Psoas muscle (tissue), 8 donors: ENCODE measurements around the gene DENND5A. TPM values are rescaled to one million over a fixed set of nuclear protein-coding genes. Genes with fewer than 3 reads are reported as not detected.

ENCODE experiments used
- ATAC-seq, 4 donors: fragments of 200-7000 bp; cut with Tn5 transposase; one replicate each; pipeline ENCODE4 v1.9.1; 2020; ENCODE audit warnings: moderate library complexity in 3 of 4, mild to moderate bottlenecking in 2 of 4
- DNase-seq, 2 donors: peaks; one replicate each; pipeline ENCODE4 v3.0.0-alpha.2; 2020
- H3K27ac ChIP-seq: fragments of 200-600 bp; one replicate; pipeline ENCODE4 v1.8.0; 2022
- H3K27me3 ChIP-seq, 3 donors: fragments of 200-600 bp in 1 of 3; one replicate each; pipeline versions ENCODE4 v1.6.1 to v1.8.0; 2013 to 2022; ENCODE audit warnings: low read length in 2 of 3, mild to moderate bottlenecking in 2 of 3, moderate library complexity in 1 of 3; ENCODE audit not compliant: insufficient read depth in 3 of 3
- H3K36me3 ChIP-seq, 2 donors: fragments of 200-600 bp in 1 of 2; one replicate each; pipeline versions ENCODE4 v1.6.1 to v1.8.0; 2013 to 2022; ENCODE audit warnings: low read depth in 1 of 2, mild to moderate bottlenecking in 1 of 2, moderate library complexity in 1 of 2; ENCODE audit not compliant: insufficient read depth in 1 of 2
- H3K4me1 ChIP-seq: fragments of 200-600 bp; one replicate; pipeline ENCODE4 v1.8.0; 2022
- H3K4me3 ChIP-seq: fragments of 200-600 bp; one replicate; pipeline ENCODE4 v1.8.0; 2022; ENCODE audit warnings: mild to moderate bottlenecking
- H3K9me3 ChIP-seq: fragments of 200-600 bp; one replicate; pipeline ENCODE4 v1.8.0; 2022
- CTCF ChIP-seq: fragments of 200-600 bp; IDR thresholded peaks from one replicate; pipeline ENCODE4 v1.8.0; 2022; ENCODE audit warnings: antibody characterized with exemption
- WGBS, 3 donors: extraction: QIAGEN DNeasy Blood & Tissue Kit; methylation state at CpG; one replicate each; pipeline versions ENCODE4 v1.1.6 to v1.1.7; 2013; 5-methylcytosine and 5-hydroxymethylcytosine counted together
- intact Hi-C, 2 donors: fragments of 100-400 bp; cut with DNase I; formaldehyde crosslinking; loops; one replicate each; pipeline versions ENCODE4 v1.11.0 to v1.14.2; 2022
- polyA plus RNA-seq, 3 donors: library from polyadenylated mRNA; stranded (reverse); fragments of 200-250 nt; gene quantifications; one replicate each; pipeline ENCODE4 v1.2.3, GENCODE V29; 2013
- total RNA-seq, 4 donors: library from RNA; stranded (reverse); fragmentation: NEBNext Ultra II Directional in 2 of 4; extraction: Animal tissue kit (Norgen Biotek cat#: 25700) in 2 of 4; gene quantifications; one replicate each; pipeline versions ENCODE4 v1.2.1 to v1.2.4, GENCODE V29; 2021 to 2023
- donor health status: healthy with polysubstance abuse.
- donor health status: DM: no; HTN: no; CAD: no; lungs with moderate emphysema.
- donor health status: Bipolar disorder and iron deficiency.
- donor health status: healthy.
- donor health status: DM: yes; HTN: yes; CAD: no.
- donor health status: DM: no; HTN: no; CAD: no.
- donor health status: DM: no; HTN: no; CAD: no.
- donor health status: DM: yes; HTN: yes; CAD: no.

DENND5A gene
- total and polyA plus RNA-seq, 7 donors = 27.2 to 82.1 (median 30.8) TPM

DNA sequence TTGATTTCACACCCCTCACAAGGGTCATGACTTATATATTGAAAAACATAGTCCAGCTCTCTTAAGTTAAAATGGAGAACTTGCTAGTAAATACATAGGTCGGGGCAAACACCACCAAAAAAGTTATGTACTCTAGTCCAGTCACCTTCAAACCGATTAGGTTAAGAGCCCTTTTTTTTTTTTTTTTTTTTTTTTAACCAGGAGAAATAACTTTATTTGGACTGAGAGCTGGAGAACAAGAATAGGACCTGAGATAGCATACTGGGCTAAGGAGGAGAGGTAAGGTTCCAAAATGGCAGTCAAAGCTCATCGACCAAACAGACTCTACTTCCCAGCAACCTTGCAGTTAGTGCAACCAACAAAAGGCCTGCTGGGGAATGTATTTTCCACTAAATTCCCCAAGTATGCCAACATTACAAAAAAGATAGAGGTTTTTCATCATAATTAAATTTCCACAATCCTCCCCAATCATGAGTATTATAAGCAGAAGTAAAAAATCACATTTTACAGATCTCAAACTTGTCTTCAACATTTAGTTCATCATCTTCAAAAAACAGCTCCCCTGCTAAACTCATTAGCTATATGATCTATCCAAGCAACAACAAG is 45.4 kb upstream of the DENND5A start:
- no peaks in the 10 kb centered on the region for H3K9me3 ChIP-seq
- 89 to 93% (median 90%) methylated on average over 3 of the region's 3 CpGs for WGBS, 3 donors
- H3K27ac ChIP-seq = no peak overlapping the region
- peaks cover 0 to 3% of the 10 kb centered on the region in 2 donors for H3K36me3 ChIP-seq
- H3K27me3 ChIP-seq = no peaks in the 10 kb centered on the region
- peaks cover 13% of the 10 kb centered on the region for H3K4me1 ChIP-seq
- TF ChIP-seq CTCF = no peak
- H3K4me3 ChIP-seq = no peak overlapping the region
- no peak for DNase-seq
- no peak for ATAC-seq
- intact Hi-C loops = loop anchor here (5.0 kb wide), 1 partner anchor 43 kb away; the partner anchor contains the start of gene DENND5A (in 2 of the 2)

DNA sequence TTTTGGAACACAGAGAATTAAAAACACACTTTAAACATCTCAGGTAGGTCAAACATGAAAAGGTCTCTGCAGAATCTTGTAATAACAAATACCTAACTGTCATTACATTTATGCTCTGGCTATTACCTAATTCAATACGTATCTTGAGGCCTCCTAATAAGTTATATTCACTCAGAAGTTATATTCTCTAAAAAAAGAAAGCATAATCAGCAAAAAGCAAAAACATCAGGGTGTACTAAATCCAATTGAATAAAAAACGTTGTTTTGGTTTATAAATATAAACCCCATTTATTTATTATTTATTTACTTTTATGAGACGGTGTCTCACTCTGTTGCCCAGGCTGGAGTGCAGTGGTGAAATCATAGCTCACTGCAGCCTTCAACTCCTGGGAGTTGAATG is 39.0 kb upstream of the DENND5A start:
- Histone ChIP-seq H3K27ac (no peak overlapping the region), H3K9me3 (no peaks in the 10 kb centered on the region), H3K27me3 (no peaks in the 10 kb centered on the region), H3K4me1 (peaks cover 2% of the 10 kb centered on the region), H3K4me3 (no peak overlapping the region), H3K36me3 (peaks cover 0 to 5% of the 10 kb centered on the region in 2 donors)
- intact Hi-C loops = no loop called here
- TF ChIP-seq CTCF = no peak
- no peak for DNase-seq
- 86 to 92% (median 88%) methylated on average over 3 of the region's 3 CpGs for WGBS, 3 donors
- no peak for ATAC-seq

GRCh38 chr11:9302448-9302847 is 37.3 kb upstream of the DENND5A start:
- H3K4me3 ChIP-seq = no peak overlapping the region
- H3K27me3 ChIP-seq = no peaks in the 10 kb centered on the region
- ATAC-seq = no peak
- H3K27ac ChIP-seq = no peak overlapping the region
- H3K36me3 ChIP-seq = peaks cover 0 to 17% of the 10 kb centered on the region in 2 donors
- H3K9me3 ChIP-seq = no peaks in the 10 kb centered on the region
- intact Hi-C loops = no loop called here
- WGBS, 3 donors = 81 to 93% (median 92%) methylated on average over 3 of the region's 3 CpGs
- H3K4me1 ChIP-seq = no peaks in the 10 kb centered on the region
- DNase-seq = no peak
- TF ChIP-seq CTCF = no peak

DNA sequence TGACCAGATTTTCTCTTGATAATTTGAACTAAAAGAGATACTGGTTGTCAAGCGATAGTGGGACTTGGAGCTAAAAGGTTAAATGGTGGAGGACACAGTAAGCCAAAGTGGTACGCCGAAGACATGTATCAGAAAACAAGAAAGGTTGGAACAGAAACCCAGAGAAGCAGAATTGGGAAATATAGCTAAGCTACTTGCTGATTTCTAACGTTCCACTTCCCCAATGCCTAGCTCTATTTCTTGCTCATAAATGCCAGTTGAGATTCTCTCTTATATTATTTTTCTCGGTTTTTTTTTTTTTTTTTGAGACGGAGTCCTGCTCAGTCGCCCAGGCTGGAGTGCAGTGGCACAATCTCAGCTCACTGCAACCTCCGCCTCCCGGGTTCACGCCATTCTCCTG is 36.6 kb upstream of the DENND5A start:
- intact Hi-C loops = no loop called here
- DNase-seq (no peak), ATAC-seq (no peak)
- Histone ChIP-seq H3K27ac (no peak overlapping the region), H3K36me3 (peaks cover 0 to 23% of the 10 kb centered on the region in 2 donors), H3K9me3 (no peaks in the 10 kb centered on the region), H3K27me3 (no peaks in the 10 kb centered on the region), H3K4me1 (no peaks in the 10 kb centered on the region), H3K4me3 (no peak overlapping the region)
- WGBS, 3 donors = 89 to 92% (median 91%) methylated on average over 10 of the region's 10 CpGs
- no peak for TF ChIP-seq CTCF

- Histone ChIP-seq H3K4me1 (no peaks in the 10 kb centered on the region), H3K36me3 (peaks cover 2 to 43% of the 10 kb centered on the region in 2 donors), H3K27ac (no peak overlapping the region), H3K4me3 (no peak overlapping the region), H3K9me3 (no peaks in the 10 kb centered on the region), H3K27me3 (no peaks in the 10 kb centered on the region)
- DNase-seq (no peak), ATAC-seq (no peak)
- 97 to 99% (median 98%) methylated on average over 7 of the region's 7 CpGs for WGBS, 3 donors
- intact Hi-C loops = no loop called here
- no peak for TF ChIP-seq CTCF
Observed at GRCh38 chr11:9293646-9294045, 28.5 kb upstream of the DENND5A start.
